Measurements from ENCODE around the gene RPL3.

DNA sequence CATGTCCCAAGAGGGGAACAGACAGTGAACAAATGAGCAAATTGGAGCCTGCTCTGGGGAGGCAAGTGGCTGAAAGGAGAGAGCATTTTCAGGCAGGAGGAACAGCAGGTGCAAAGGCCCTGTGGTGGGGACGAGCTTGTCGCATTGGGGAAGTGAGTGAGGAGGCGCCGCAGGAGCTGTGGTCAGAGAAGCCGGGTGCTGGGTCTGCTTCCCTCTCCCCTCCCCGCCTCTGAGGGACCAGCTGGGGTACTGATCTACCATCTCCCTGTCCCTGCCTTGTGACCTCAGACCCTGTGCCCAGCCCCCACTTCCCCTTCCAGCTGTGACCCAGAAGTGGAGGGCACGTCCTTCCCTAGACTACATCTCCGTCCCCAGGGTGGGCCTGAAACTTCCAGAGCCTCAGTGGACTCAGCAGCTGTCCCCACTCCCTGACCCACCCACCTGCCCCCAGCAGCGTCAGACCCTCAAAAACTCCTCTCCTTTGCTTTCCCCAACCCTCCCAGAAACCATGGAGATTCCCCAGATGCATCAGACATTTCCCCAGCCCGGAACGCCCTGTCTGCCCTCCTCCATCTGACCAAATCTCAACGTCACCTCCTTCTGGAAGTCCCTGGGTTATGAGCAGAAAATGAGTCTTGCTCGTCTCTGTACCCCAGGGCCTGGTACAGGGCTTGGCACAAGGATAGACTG, 54.9 kb downstream of the RPL3 start:
- TF ChIP-seq, protein P1, sequence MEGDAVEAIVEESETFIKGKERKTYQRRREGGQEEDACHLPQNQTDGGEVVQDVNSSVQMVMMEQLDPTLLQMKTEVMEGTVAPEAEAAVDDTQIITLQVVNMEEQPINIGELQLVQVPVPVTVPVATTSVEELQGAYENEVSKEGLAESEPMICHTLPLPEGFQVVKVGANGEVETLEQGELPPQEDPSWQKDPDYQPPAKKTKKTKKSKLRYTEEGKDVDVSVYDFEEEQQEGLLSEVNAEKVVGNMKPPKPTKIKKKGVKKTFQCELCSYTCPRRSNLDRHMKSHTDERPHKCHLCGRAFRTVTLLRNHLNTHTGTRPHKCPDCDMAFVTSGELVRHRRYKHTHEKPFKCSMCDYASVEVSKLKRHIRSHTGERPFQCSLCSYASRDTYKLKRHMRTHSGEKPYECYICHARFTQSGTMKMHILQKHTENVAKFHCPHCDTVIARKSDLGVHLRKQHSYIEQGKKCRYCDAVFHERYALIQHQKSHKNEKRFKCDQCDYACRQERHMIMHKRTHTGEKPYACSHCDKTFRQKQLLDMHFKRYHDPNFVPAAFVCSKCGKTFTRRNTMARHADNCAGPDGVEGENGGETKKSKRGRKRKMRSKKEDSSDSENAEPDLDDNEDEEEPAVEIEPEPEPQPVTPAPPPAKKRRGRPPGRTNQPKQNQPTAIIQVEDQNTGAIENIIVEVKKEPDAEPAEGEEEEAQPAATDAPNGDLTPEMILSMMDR (conservative IDR thresholded peaks at IDR 0.05 in 1 of 2, IDR thresholded peaks at IDR 0.05 in 1 of 2; ENCODE audit: low read depth in 1 of 2, low read length in 2 of 2): no peak
- no peak for TF ChIP-seq EZH2 (IDR thresholded peaks at IDR 0.05; ENCODE audit: low read length, missing control alignments)

Measured in fibroblast of lung (primary cell).